ENCODE measurements around the gene RARB. TPM values are rescaled to one million over a fixed set of nuclear protein-coding genes. Genes with fewer than 3 reads are reported as not detected.

The RARB gene
- total and polyA plus RNA-seq, 4 experiments from 2014 or later, result 0.07 TPM; not detected in 3

GRCh38 chr3:25457671-25458419 is 29.8 kb downstream of the RARB start:
- Mint-ChIP-seq H3K9me3 (no peaks in the 10 kb centered on the region), H3K4me1 (no peaks in the 10 kb centered on the region), H3K27ac (no peak overlapping the region), H3K4me3 (no peak overlapping the region), H3K27me3 (no peaks in the 10 kb centered on the region), H3K36me3 (no peaks in the 10 kb centered on the region)
- DNase-seq, result no peak
- no peaks in the 10 kb centered on the region for H3K9me3 ChIP-seq (ENCODE audit: control insufficient read depth in 1 of 2, low read length in 2 of 2)
- H3K4me3 ChIP-seq (ENCODE audit: low read length in 2 of 2), result no peak overlapping the region
- no peak overlapping the region for H3K27ac ChIP-seq (ENCODE audit: low read depth, low read length)
- ChIA-PET CTCF (ENCODE audit: partially characterized antibody) (interaction anchor here (0.9 kb wide), 1 partner anchor 17 kb away, joined by 3 read pairs; no protein-coding TSS in a partner anchor), POLR2A (ENCODE audit: partially characterized antibody) (no interaction called here)
- H3K27me3 ChIP-seq (ENCODE audit: insufficient read depth, low read length), result no peaks in the 10 kb centered on the region
- H3K4me1 ChIP-seq (ENCODE audit: insufficient read depth, low read length), result no peaks in the 10 kb centered on the region
- intact Hi-C loops (cut with micrococcal nuclease), result no loop called here
- no peaks in the 10 kb centered on the region for H3K36me3 ChIP-seq (ENCODE audit: insufficient read depth, low read length)

DNA sequence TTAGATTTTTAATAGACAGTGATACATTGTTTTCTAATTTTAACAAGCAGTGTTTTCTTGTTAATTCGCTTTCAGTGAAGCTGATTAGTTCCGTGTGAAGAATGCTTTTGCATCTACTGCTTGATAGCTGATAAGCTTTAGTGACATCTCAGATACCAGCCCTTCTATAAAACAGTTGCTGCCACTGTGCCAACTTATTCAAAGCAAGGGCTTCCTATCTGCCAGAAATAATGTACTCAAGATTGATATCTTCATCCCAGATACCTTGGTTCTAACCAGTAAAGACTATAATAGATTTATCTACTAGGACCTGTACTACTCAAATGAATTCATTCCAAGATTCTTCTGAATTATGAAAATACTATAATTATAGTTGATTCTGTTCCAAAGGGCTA is 30.4 kb downstream of the RARB start:
- no peak for DNase-seq
- CTCF ChIA-PET (ENCODE audit: partially characterized antibody), result interaction anchor here (0.9 kb wide), 1 partner anchor 17 kb away, joined by 3 read pairs; no protein-coding TSS in a partner anchor
- no peaks in the 10 kb centered on the region for H3K27me3 Mint-ChIP-seq

GRCh38 chr3:25460751-25461150 is 32.7 kb downstream of the RARB start:
- no peak overlapping the region for H3K4me3 Mint-ChIP-seq
- no peaks in the 10 kb centered on the region for H3K36me3 ChIP-seq (ENCODE audit: insufficient read depth, low read length)
- no peaks in the 10 kb centered on the region for H3K9me3 ChIP-seq (ENCODE audit: control insufficient read depth in 1 of 2, low read length in 2 of 2)
- ChIA-PET CTCF (ENCODE audit: partially characterized antibody) (interaction anchor here (0.9 kb wide), 1 partner anchor 19 kb away, joined by 4 read pairs; no protein-coding TSS in a partner anchor), POLR2A (ENCODE audit: partially characterized antibody) (no interaction called here)
- H3K4me3 ChIP-seq (ENCODE audit: low read length in 2 of 2), result no peak overlapping the region
- no peak overlapping the region for H3K27ac ChIP-seq (ENCODE audit: low read depth, low read length)
- H3K4me1 Mint-ChIP-seq, result no peaks in the 10 kb centered on the region
- H3K4me1 ChIP-seq (ENCODE audit: insufficient read depth, low read length), result no peaks in the 10 kb centered on the region
- no peaks in the 10 kb centered on the region for H3K9me3 Mint-ChIP-seq
- H3K36me3 Mint-ChIP-seq, result no peaks in the 10 kb centered on the region
- no peak for DNase-seq
- intact Hi-C loops (cut with micrococcal nuclease), result no loop called here
- H3K27me3 ChIP-seq (ENCODE audit: insufficient read depth, low read length), result no peaks in the 10 kb centered on the region
- H3K27me3 Mint-ChIP-seq, result no peaks in the 10 kb centered on the region
- H3K27ac Mint-ChIP-seq, result no peak overlapping the region

More for the DNA sequence above, 30.4 kb downstream of the RARB start:
- H3K27ac Mint-ChIP-seq, result no peak overlapping the region
- Histone ChIP-seq H3K4me3 (ENCODE audit: low read length in 2 of 2) (no peak overlapping the region), H3K27me3 (ENCODE audit: insufficient read depth, low read length) (no peaks in the 10 kb centered on the region), H3K36me3 (ENCODE audit: insufficient read depth, low read length) (no peaks in the 10 kb centered on the region), H3K27ac (ENCODE audit: low read depth, low read length) (no peak overlapping the region), H3K9me3 (ENCODE audit: control insufficient read depth in 1 of 2, low read length in 2 of 2) (no peaks in the 10 kb centered on the region), H3K4me1 (ENCODE audit: insufficient read depth, low read length) (no peaks in the 10 kb centered on the region)
- POLR2A ChIA-PET (ENCODE audit: partially characterized antibody), result no interaction called here
- intact Hi-C loops (cut with micrococcal nuclease), result no loop called here
- H3K4me3 Mint-ChIP-seq, result no peak overlapping the region
- no peaks in the 10 kb centered on the region for H3K9me3 Mint-ChIP-seq
- H3K36me3 Mint-ChIP-seq, result no peaks in the 10 kb centered on the region
- no peaks in the 10 kb centered on the region for H3K4me1 Mint-ChIP-seq

GRCh38 chr3:25461946-25462345 is 33.9 kb downstream of the RARB start:
- CTCF ChIA-PET (ENCODE audit: partially characterized antibody), result no interaction called here
- H3K9me3 ChIP-seq (ENCODE audit: control insufficient read depth in 1 of 2, low read length in 2 of 2), result no peaks in the 10 kb centered on the region
- POLR2A ChIA-PET (ENCODE audit: partially characterized antibody), result no interaction called here
- no peaks in the 10 kb centered on the region for H3K36me3 ChIP-seq (ENCODE audit: insufficient read depth, low read length)
- Mint-ChIP-seq H3K4me3 (no peak overlapping the region), H3K9me3 (no peaks in the 10 kb centered on the region), H3K36me3 (no peaks in the 10 kb centered on the region), H3K27ac (no peak overlapping the region), H3K27me3 (no peaks in the 10 kb centered on the region), H3K4me1 (no peaks in the 10 kb centered on the region)
- no peak overlapping the region for H3K4me3 ChIP-seq (ENCODE audit: low read length in 2 of 2)
- no peaks in the 10 kb centered on the region for H3K4me1 ChIP-seq (ENCODE audit: insufficient read depth, low read length)
- H3K27me3 ChIP-seq (ENCODE audit: insufficient read depth, low read length), result no peaks in the 10 kb centered on the region
- H3K27ac ChIP-seq (ENCODE audit: low read depth, low read length), result no peak overlapping the region
- DNase-seq, result no peak
- intact Hi-C loops (cut with micrococcal nuclease), result no loop called here

DNA sequence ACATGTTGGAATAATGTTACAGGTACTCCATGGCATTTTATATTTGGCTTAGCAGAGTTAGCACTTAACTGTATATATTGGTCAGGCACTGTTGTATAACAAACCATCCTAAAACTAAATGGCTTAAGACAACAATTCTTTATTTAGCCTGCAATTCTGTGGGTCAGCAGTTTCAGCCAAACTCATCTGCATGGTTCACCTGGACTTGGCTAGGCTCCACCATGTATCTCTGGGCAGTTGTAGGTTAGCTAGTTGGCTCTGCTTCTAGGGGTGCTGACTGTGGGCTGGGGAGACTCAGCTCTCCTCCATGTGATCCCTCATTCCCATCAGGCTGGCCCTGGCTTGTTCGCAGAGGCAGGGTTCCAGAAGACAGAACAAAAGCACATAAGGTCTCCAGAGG is 34.4 kb downstream of the RARB start:
- no peaks in the 10 kb centered on the region for H3K27me3 Mint-ChIP-seq
- H3K9me3 Mint-ChIP-seq, result no peaks in the 10 kb centered on the region
- Histone ChIP-seq H3K36me3 (ENCODE audit: insufficient read depth, low read length) (no peaks in the 10 kb centered on the region), H3K9me3 (ENCODE audit: control insufficient read depth in 1 of 2, low read length in 2 of 2) (no peaks in the 10 kb centered on the region), H3K27me3 (ENCODE audit: insufficient read depth, low read length) (no peaks in the 10 kb centered on the region), H3K27ac (ENCODE audit: low read depth, low read length) (no peak overlapping the region), H3K4me3 (ENCODE audit: low read length in 2 of 2) (no peak overlapping the region), H3K4me1 (ENCODE audit: insufficient read depth, low read length) (no peaks in the 10 kb centered on the region)
- POLR2A ChIA-PET (ENCODE audit: partially characterized antibody), result no interaction called here
- no peak overlapping the region for H3K4me3 Mint-ChIP-seq
- no peaks in the 10 kb centered on the region for H3K4me1 Mint-ChIP-seq
- no peak overlapping the region for H3K27ac Mint-ChIP-seq
- CTCF ChIA-PET (ENCODE audit: partially characterized antibody), result no interaction called here
- no peak for DNase-seq
- no peaks in the 10 kb centered on the region for H3K36me3 Mint-ChIP-seq
- intact Hi-C loops (cut with micrococcal nuclease), result no loop called here

DNA sequence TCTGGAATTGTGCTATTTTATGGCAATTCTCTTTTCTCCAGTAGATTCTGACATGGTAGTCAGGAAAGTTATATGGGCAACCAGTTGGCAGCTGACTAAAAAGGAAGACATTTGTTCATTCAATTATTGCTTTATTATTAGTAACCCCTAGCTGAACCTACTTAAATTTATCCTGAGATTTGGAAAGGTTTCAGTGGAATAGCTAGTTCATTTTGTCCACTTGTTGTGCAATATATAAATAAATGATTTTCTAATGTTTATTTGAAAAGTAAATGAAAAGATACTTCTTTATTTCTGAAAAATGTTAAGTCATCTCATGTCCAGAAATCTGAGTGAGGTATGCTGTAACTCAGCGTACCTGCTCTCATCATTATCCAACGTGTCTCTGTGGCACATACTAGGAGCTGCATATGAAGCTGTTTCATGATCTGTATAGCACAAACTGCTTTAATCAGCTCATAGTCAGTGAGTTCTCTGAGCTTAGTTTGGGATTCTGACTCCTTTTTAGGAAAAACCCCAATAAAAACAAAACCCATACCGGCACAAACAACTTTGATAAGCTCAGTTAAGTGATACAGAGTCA is 35.9 kb downstream of the RARB start:
- H3K27me3 Mint-ChIP-seq, result no peaks in the 10 kb centered on the region
- Histone ChIP-seq H3K4me3 (ENCODE audit: low read length in 2 of 2) (no peak overlapping the region), H3K9me3 (ENCODE audit: control insufficient read depth in 1 of 2, low read length in 2 of 2) (no peaks in the 10 kb centered on the region), H3K27me3 (ENCODE audit: insufficient read depth, low read length) (no peaks in the 10 kb centered on the region), H3K36me3 (ENCODE audit: insufficient read depth, low read length) (no peaks in the 10 kb centered on the region), H3K4me1 (ENCODE audit: insufficient read depth, low read length) (no peaks in the 10 kb centered on the region), H3K27ac (ENCODE audit: low read depth, low read length) (no peak overlapping the region)
- no peak overlapping the region for H3K27ac Mint-ChIP-seq
- H3K36me3 Mint-ChIP-seq, result no peaks in the 10 kb centered on the region
- ChIA-PET POLR2A (ENCODE audit: partially characterized antibody) (no interaction called here), CTCF (ENCODE audit: partially characterized antibody) (no interaction called here)
- H3K4me3 Mint-ChIP-seq, result no peak overlapping the region
- DNase-seq, result no peak
- no peaks in the 10 kb centered on the region for H3K4me1 Mint-ChIP-seq
- intact Hi-C loops (cut with micrococcal nuclease), result no loop called here
- H3K9me3 Mint-ChIP-seq, result no peaks in the 10 kb centered on the region

- no peaks in the 10 kb centered on the region for H3K27me3 ChIP-seq (ENCODE audit: insufficient read depth, low read length)
- no peak for DNase-seq
- H3K4me1 ChIP-seq (ENCODE audit: insufficient read depth, low read length), result no peaks in the 10 kb centered on the region
- intact Hi-C loops (cut with micrococcal nuclease), result no loop called here
- H3K4me1 Mint-ChIP-seq, result no peaks in the 10 kb centered on the region
- H3K4me3 Mint-ChIP-seq, result no peak overlapping the region
- H3K27ac ChIP-seq (ENCODE audit: low read depth, low read length), result no peak overlapping the region
- peaks cover 0 to 1% of the 10 kb centered on the region in 2 donors for H3K27me3 Mint-ChIP-seq
- H3K27ac Mint-ChIP-seq, result no peak overlapping the region
- no peaks in the 10 kb centered on the region for H3K36me3 Mint-ChIP-seq
- H3K36me3 ChIP-seq (ENCODE audit: insufficient read depth, low read length), result no peaks in the 10 kb centered on the region
- H3K9me3 Mint-ChIP-seq, result no peaks in the 10 kb centered on the region
- POLR2A ChIA-PET (ENCODE audit: partially characterized antibody), result no interaction called here
- H3K4me3 ChIP-seq (ENCODE audit: low read length in 2 of 2), result no peak overlapping the region
- H3K9me3 ChIP-seq (ENCODE audit: control insufficient read depth in 1 of 2, low read length in 2 of 2), result no peaks in the 10 kb centered on the region
- CTCF ChIA-PET (ENCODE audit: partially characterized antibody), result no interaction called here
These were observed 37.3 kb downstream of the RARB start for GRCh38 chr3:25465266-25465860.

All from CD4-positive, alpha-beta memory T cell (primary cell).